Prostate gland (tissue), 2 donors: ENCODE results near the gene CABLES1. TPM values are rescaled to one million over a fixed set of nuclear protein-coding genes. Genes with fewer than 3 reads are reported as not detected.
"Not testable (repeated sequence)": the region's sequence is repeated elsewhere in the genome, so short reads cannot be mapped to it uniquely, and the experiment has no call there.

Experiments
- DNase-seq: peaks from one replicate; pipeline ENCODE4 v3.0.0-alpha.2; 2019; ENCODE audit warnings: low spot score
- H3K27ac ChIP-seq, 2 donors: fragments of 200-600 bp; sonication (generic); 2 replicates each; pipeline ENCODE4 v1.5.1; 2017 to 2019
- H3K27me3 ChIP-seq: fragments of 200-600 bp; sonication (generic); replicated peaks from 2 replicates; pipeline ENCODE4 v1.5.1; 2019; ENCODE audit not compliant: insufficient read depth
- H3K36me3 ChIP-seq, 2 donors: fragments of 200-600 bp; sonication (generic); 1 replicate in 1 of 2; 2 replicates in 1 of 2; pipeline versions ENCODE4 v1.5.1 to v1.8.1; 2017 to 2019
- H3K4me1 ChIP-seq: fragments of 200-600 bp; sonication (generic); replicated peaks from 2 replicates; pipeline ENCODE4 v1.5.1; 2019
- H3K4me3 ChIP-seq, 2 donors: fragments of 200-600 bp; sonication (generic); 2 replicates each; pipeline ENCODE4 v1.5.1; 2017 to 2019
- H3K9me3 ChIP-seq: fragments of 200-600 bp; sonication (generic); 2 replicates; pipeline ENCODE4 v1.5.1; 2017
- POLR2A ChIP-seq: fragments of 450-650 bp; IDR thresholded peaks from one replicate; pipeline ENCODE4 v1.6.1; 2016; ENCODE audit warnings: antibody characterized with exemption, mild to moderate bottlenecking
- POLR2AphosphoS5 ChIP-seq: sonication (generic); formaldehyde crosslinking; IDR thresholded peaks from one replicate; pipeline ENCODE4 v1.6.1; 2017; ENCODE audit warnings: antibody characterized with exemption
- WGBS: methylation state at CpG from one replicate; pipeline ENCODE4 v1.1.5; 2018; 5-methylcytosine and 5-hydroxymethylcytosine counted together
- intact Hi-C: fragments of 100-400 bp; cut with DNase I; formaldehyde crosslinking; loops from one replicate; pipeline ENCODE4 v1.14.2; 2022
- total RNA-seq, 2 donors: library from RNA; depleted of rRNA; stranded (reverse); fragments of >200 nt; gene quantifications; one replicate each; pipeline ENCODE4 v1.1.0, GENCODE V29; 2016
- TF ChIP-seq, protein P1 (sequence below), 4 experiments: fragments of 200-600 bp in 2 of 4; fragments of 450-650 bp in 2 of 4; sonication (generic) in 2 of 4; IDR thresholded peaks; 1 replicate in 3 of 4; 2 replicates in 1 of 4; pipeline ENCODE4 v1.5.1; 2016 to 2019; ENCODE audit warnings: antibody characterized with exemption in 4 of 4, mild to moderate bottlenecking in 2 of 4, moderate library complexity in 2 of 4

CABLES1 gene
- 10 to 100 TPM in 1 of 2 donors, 1 to 10 TPM in 1; 3.9 to 16.2 TPM for total RNA-seq

DNA sequence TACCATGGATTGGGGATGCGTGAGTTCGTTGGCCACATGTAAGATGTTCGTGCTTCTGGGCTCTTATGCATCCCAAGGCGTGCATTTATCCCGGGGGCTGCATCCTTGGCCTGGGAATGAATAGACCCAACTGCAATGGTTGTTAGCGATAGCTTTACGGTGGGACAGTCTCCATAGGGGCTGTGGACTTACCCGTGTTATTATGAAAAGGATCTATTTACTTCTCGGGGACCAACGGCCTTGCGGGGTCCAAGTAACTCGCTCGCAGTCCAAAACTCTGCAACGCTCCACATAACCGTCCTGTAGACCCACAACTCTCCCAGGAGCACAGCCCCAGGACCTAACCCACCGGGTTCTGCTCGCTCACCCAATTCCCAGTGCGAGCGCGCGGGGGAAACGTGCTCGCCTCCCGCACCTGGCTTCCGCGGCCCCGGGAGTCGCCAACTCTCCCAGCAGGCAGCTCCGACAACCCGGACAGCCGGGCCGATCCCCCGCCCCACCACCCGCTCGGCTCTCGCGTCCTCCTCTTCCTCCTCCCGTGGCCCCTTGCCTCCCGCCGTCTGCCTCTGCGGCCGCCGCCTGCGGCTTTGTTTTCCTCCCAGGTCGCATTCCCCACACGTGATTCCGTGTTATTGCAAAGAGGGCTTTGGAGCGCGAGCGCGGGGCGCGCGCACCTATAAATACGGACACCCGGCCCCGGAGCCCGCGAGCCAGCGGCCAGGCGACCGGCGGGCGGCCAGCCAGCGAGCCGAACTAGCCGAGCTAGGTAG lies at the start of gene CABLES1:
TSS of gene CABLES1 (plus strand) at position 706 of the 770 bp plus-strand sequence. CDS start 278 bp downstream, outside the sequence.
- Histone ChIP-seq H3K27me3 (no peaks in the 10 kb centered on the region), H3K9me3 (no peaks in the 10 kb centered on the region), H3K27ac (peak within 1 kb of the TSS; percentile 50 to 66), H3K4me1 (no peaks in the 10 kb centered on the region), H3K36me3 (no peaks in the 10 kb centered on the region), H3K4me3 (peak within 1 kb of the TSS; percentile 44 to 47)
- peak; percentile 43 for DNase-seq
- TF ChIP-seq POLR2AphosphoS5 (no peak), POLR2A (peak; percentile 27)
- TF ChIP-seq, protein P1, sequence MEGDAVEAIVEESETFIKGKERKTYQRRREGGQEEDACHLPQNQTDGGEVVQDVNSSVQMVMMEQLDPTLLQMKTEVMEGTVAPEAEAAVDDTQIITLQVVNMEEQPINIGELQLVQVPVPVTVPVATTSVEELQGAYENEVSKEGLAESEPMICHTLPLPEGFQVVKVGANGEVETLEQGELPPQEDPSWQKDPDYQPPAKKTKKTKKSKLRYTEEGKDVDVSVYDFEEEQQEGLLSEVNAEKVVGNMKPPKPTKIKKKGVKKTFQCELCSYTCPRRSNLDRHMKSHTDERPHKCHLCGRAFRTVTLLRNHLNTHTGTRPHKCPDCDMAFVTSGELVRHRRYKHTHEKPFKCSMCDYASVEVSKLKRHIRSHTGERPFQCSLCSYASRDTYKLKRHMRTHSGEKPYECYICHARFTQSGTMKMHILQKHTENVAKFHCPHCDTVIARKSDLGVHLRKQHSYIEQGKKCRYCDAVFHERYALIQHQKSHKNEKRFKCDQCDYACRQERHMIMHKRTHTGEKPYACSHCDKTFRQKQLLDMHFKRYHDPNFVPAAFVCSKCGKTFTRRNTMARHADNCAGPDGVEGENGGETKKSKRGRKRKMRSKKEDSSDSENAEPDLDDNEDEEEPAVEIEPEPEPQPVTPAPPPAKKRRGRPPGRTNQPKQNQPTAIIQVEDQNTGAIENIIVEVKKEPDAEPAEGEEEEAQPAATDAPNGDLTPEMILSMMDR (IDR thresholded peaks at IDR 0.05) = no peak
- 3% methylated on average over 67 of the region's 67 CpGs for WGBS
- intact Hi-C loops = loop anchor here (5.0 to 10.0 kb wide), 4 partner anchors 57 to 450 kb away; partner anchors contain the start of genes NPC1, RBBP8 and RMC1

DNA sequence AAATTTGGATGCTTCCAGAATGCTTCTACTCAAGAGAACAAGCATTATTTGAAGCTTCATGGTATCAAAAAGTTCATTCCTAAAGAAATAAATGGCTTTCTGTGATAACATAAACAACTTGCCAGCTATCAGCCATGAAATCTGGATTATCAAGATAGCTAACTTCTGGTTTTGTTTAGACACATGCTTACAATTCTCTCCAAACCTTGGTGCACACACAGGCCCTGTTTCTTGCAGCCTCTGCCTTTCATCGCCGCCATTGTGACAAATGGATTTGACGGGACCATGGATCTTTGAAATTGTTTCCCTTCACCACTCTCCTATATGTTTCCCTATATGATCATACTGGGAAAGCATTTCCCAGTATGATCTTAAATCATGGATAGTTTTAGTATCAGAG lies 47.9 kb upstream of the CABLES1 start:
- no peak overlapping the region for H3K27ac ChIP-seq
- H3K9me3 ChIP-seq = no peaks in the 10 kb centered on the region
- no peak for DNase-seq
- no peaks in the 10 kb centered on the region for H3K4me1 ChIP-seq
- intact Hi-C loops = no loop called here
- no peaks in the 10 kb centered on the region for H3K36me3 ChIP-seq
- 67% methylated on average over 3 of the region's 3 CpGs for WGBS
- TF ChIP-seq POLR2A = no peak
- TF ChIP-seq POLR2AphosphoS5 = no peak
- no peaks in the 10 kb centered on the region for H3K27me3 ChIP-seq
- H3K4me3 ChIP-seq = no peak overlapping the region

GRCh38 chr18:23088310-23088709 lies 47.0 kb upstream of the CABLES1 start:
- H3K27me3 ChIP-seq = no peaks in the 10 kb centered on the region
- intact Hi-C loops = no loop called here
- no peak for DNase-seq
- WGBS = 91% methylated on average over 7 of the region's 7 CpGs
- no peak overlapping the region for H3K4me3 ChIP-seq
- no peaks in the 10 kb centered on the region for H3K36me3 ChIP-seq
- TF ChIP-seq POLR2AphosphoS5 = no peak
- TF ChIP-seq, protein P1 (IDR thresholded peaks at IDR 0.05) = no peak
- no peak for TF ChIP-seq POLR2A
- H3K27ac ChIP-seq = no peak overlapping the region
- H3K4me1 ChIP-seq = no peaks in the 10 kb centered on the region
- H3K9me3 ChIP-seq = no peaks in the 10 kb centered on the region

- H3K4me1 ChIP-seq, DNase-seq, H3K27ac ChIP-seq, H3K27me3 ChIP-seq, H3K4me3 ChIP-seq, H3K36me3 ChIP-seq, H3K9me3 ChIP-seq, intact Hi-C loops: not testable (repeated sequence)
- WGBS = 74% methylated on average over 8 of the region's 8 CpGs
Observed at GRCh38 chr18:23091017-23091993, 44.0 kb upstream of the CABLES1 start.

DNA sequence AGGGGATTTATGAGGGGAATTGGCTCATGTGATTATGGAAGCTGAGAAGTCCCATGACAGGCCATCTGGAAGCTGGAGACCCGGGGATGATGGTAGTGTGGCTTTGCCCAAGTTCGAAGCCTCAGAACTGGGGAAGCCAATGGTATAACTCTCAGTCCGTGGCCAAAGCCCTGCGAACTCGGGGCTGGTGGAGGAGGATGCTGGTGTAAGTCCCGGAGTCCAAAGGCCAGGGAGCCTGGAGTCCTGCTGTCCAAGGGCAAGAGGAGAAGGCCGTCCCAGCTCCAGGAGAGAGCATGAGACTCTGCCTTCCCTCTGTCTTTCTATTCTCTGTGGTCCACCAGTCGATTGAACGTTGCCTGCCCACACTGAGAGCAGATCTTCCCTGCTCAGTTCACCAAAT lies 43.2 kb upstream of the CABLES1 start:
- Histone ChIP-seq H3K27me3 (no peaks in the 10 kb centered on the region), H3K4me1 (no peaks in the 10 kb centered on the region), H3K36me3 (no peaks in the 10 kb centered on the region), H3K9me3 (no peaks in the 10 kb centered on the region), H3K27ac (no peak overlapping the region), H3K4me3 (no peak overlapping the region)
- intact Hi-C loops = no loop called here
- TF ChIP-seq POLR2A (no peak), POLR2AphosphoS5 (no peak)
- TF ChIP-seq, protein P1 (IDR thresholded peaks at IDR 0.05) = no peak
- WGBS = 98% methylated on average over 9 of the region's 9 CpGs
- DNase-seq = no peak

GRCh38 chr18:23093130-23093529 lies 42.2 kb upstream of the CABLES1 start:
- H3K27ac ChIP-seq, DNase-seq, intact Hi-C loops, H3K36me3 ChIP-seq, H3K9me3 ChIP-seq, H3K27me3 ChIP-seq, H3K4me3 ChIP-seq, H3K4me1 ChIP-seq: not testable (repeated sequence)
- 91% methylated on average over 10 of the region's 10 CpGs for WGBS
